Endothelial cell of umbilical vein (primary cell): ENCODE results near the gene CACNA2D3. TPM values are rescaled to one million over a fixed set of nuclear protein-coding genes. Genes with fewer than 3 reads are reported as not detected.

ENCODE experiments used
- BruUV-seq: library from RNA; stranded (reverse); fragments of 400-500 nt; replicated peaks from 2 replicates; lab custom pipeline; 2021; lab: Mats Ljungman, UMichigan
- CTCF ChIA-PET: fragments of 300-600, 350-600 bp; sonication (Branson Sonifier 250); formaldehyde crosslinking; loops from one replicate; lab custom pipeline; 2021; ENCODE audit warnings: antibody characterized with exemption, inconsistent platforms; lab: Charles Lee
- POLR2A ChIA-PET: fragments of 300-600, 350-600 bp; sonication (Branson Sonifier 250); formaldehyde crosslinking; loops from one replicate; lab custom pipeline; 2021; ENCODE audit warnings: antibody characterized with exemption, inconsistent platforms; lab: Charles Lee
- DNase-seq: peaks from one replicate; pipeline ENCODE4 v3.0.0-alpha.2; 2011; ENCODE audit warnings: low read depth, low spot score
- FAIRE-seq: peaks from 2 replicates; lab custom pipeline; 2011; peaks lifted over from hg19 to GRCh38; lab: Jason Lieb, UNC
- H2AFZ ChIP-seq: 2 replicates; pipeline ENCODE4 v1.6.0; 2012; ENCODE audit warnings: low read depth, low read length, control low read depth, inconsistent platforms
- H3K27ac ChIP-seq: 2 replicates; pipeline ENCODE4 v1.5.1; 2011; ENCODE audit warnings: low read depth, mild to moderate bottlenecking, control low read depth, low read length, moderate library complexity; ENCODE audit not compliant: insufficient read depth
- H3K27me3 ChIP-seq, 2 experiments: 2 replicates each; pipeline versions ENCODE4 v1.6.0 to v1.6.1; 2011; ENCODE audit warnings: low read length in 2 of 2, mixed read lengths in 1 of 2; ENCODE audit not compliant: control insufficient read depth in 2 of 2, insufficient read depth in 2 of 2
- H3K36me3 ChIP-seq, 2 experiments: 2 replicates in 1 of 2; 3 replicates in 1 of 2; pipeline ENCODE4 v1.5.1; 2011; ENCODE audit warnings: low read length in 2 of 2, mild to moderate bottlenecking in 1 of 2, moderate library complexity in 1 of 2; ENCODE audit not compliant: control insufficient read depth in 2 of 2, insufficient read depth in 2 of 2; ENCODE audit errors: extremely low read depth in 1 of 2
- H3K4me1 ChIP-seq: 3 replicates; pipeline ENCODE4 v1.5.1; 2011; ENCODE audit warnings: mild to moderate bottlenecking, low read length; ENCODE audit not compliant: control insufficient read depth, insufficient read depth; ENCODE audit errors: extremely low read depth
- H3K4me2 ChIP-seq: 2 replicates; pipeline ENCODE4 v1.6.1; 2011; ENCODE audit warnings: low read length, control low read depth, mixed read lengths; ENCODE audit not compliant: insufficient read depth
- H3K4me3 ChIP-seq, 3 experiments: fragments of 200-600 bp in 1 of 3; sonication (generic), shearing (Covaris generic) in 1 of 3; replicated peaks in 1 of 3; 2 replicates each; pipeline ENCODE4 v1.5.1; 2011 to 2016; ENCODE audit warnings: control low read depth in 3 of 3, low read length in 3 of 3, mild to moderate bottlenecking in 2 of 3, inconsistent platforms in 1 of 3, low read depth in 1 of 3, moderate library complexity in 1 of 3; ENCODE audit not compliant: insufficient read depth in 1 of 3
- H3K79me2 ChIP-seq: 2 replicates; pipeline ENCODE4 v1.6.0; 2012; ENCODE audit warnings: low read length, inconsistent platforms; ENCODE audit not compliant: control insufficient read depth, insufficient read depth
- H3K9ac ChIP-seq: replicated peaks from 2 replicates; pipeline ENCODE3; 2011; ENCODE audit warnings: low read length, control low read depth; ENCODE audit not compliant: insufficient read depth; ENCODE audit errors: extremely low read depth
- H3K9me1 ChIP-seq: replicated peaks from 3 replicates; pipeline ENCODE4 v1.6.0; 2011; ENCODE audit warnings: mild to moderate bottlenecking, low read length; ENCODE audit not compliant: control insufficient read depth, insufficient read depth; ENCODE audit errors: extremely low read depth
- H3K9me3 ChIP-seq: replicated peaks from 2 replicates; pipeline ENCODE4 v1.5.1; 2012; ENCODE audit warnings: low read length, inconsistent platforms; ENCODE audit not compliant: control insufficient read depth, insufficient read depth
- H4K20me1 ChIP-seq: replicated peaks from 2 replicates; pipeline ENCODE3; 2011; ENCODE audit warnings: mild to moderate bottlenecking, low read length; ENCODE audit not compliant: control insufficient read depth, insufficient read depth; ENCODE audit errors: extremely low read depth
- CTCF ChIP-seq, 2 donors: IDR thresholded peaks; 1 replicate in 1 of 2; 2 replicates in 1 of 2; pipeline ENCODE4 v1.5.1; 2011; ENCODE audit warnings: low read length in 2 of 2, mild to moderate bottlenecking in 2 of 2, moderate library complexity in 2 of 2, control low read depth in 1 of 2, inconsistent platforms in 1 of 2, low read depth in 1 of 2; ENCODE audit not compliant: insufficient read depth in 1 of 2; ENCODE audit errors: extremely low read depth in 1 of 2
- EZH2 ChIP-seq: IDR thresholded peaks from 2 replicates; pipeline ENCODE4 v1.6.1; 2012; ENCODE audit warnings: borderline replicate concordance, low read depth, mild to moderate bottlenecking, moderate library complexity, low read length, inconsistent platforms; ENCODE audit not compliant: severe bottlenecking
- FOS ChIP-seq: IDR thresholded peaks from 2 replicates; pipeline ENCODE4 v1.6.1; 2011; ENCODE audit warnings: mild to moderate bottlenecking, low read length, moderate library complexity, borderline replicate concordance; ENCODE audit not compliant: insufficient read depth
- GATA2 ChIP-seq: IDR thresholded peaks from 2 replicates; pipeline ENCODE4 v1.7.0; 2011; ENCODE audit warnings: low read depth, mild to moderate bottlenecking, moderate library complexity, mixed read lengths, low read length; ENCODE audit not compliant: insufficient read length, insufficient read depth
- JUN ChIP-seq: IDR thresholded peaks from 2 replicates; pipeline ENCODE4 v1.6.1; 2011; ENCODE audit warnings: borderline replicate concordance, low read depth; ENCODE audit not compliant: insufficient read length, insufficient read depth
- MYC ChIP-seq: IDR thresholded peaks from one replicate; pipeline ENCODE4 v1.6.1; 2011; ENCODE audit warnings: mild to moderate bottlenecking, low read depth, low read length
- POLR2A ChIP-seq: IDR thresholded peaks from 2 replicates; pipeline ENCODE4 v1.6.1; 2012; ENCODE audit warnings: low read depth, mild to moderate bottlenecking, control low read depth, low read length
- POLR2AphosphoS5 ChIP-seq: IDR thresholded peaks from 2 replicates; pipeline ENCODE4 v1.6.1; 2012; ENCODE audit warnings: low read depth, mild to moderate bottlenecking, control low read depth, low read length, moderate library complexity; ENCODE audit not compliant: insufficient read depth
- dilution Hi-C: fragments of 300-500 bp; cut with MboI; formaldehyde crosslinking; loops from one replicate; pipeline ENCODE4 v1.15.0; 2019; ENCODE audit warnings: low sequenced_read_pairs; ENCODE audit not compliant: extremely low pct_ligation_motif_present
- intact Hi-C: fragments of 100-400 bp; cut with micrococcal nuclease; formaldehyde crosslinking; loops from one replicate; pipeline ENCODE4 v1.10.0; 2022
- polyA plus RNA-seq, 4 experiments: library from polyadenylated mRNA; depleted of rRNA in 3 of 4; stranded (reverse) in 3 of 4; unstranded in 1 of 4; fragments of >200 nt; gene quantifications; 2 replicates each; pipeline versions ENCODE4 v1.2.1 to v1.2.3, GENCODE V29; 2011 to 2012; ENCODE audit warnings: missing spikeins in 1 of 4
- total RNA-seq: library from RNA; stranded (reverse); gene quantifications from 2 replicates; pipeline ENCODE4 v1.2.3, GENCODE V29; 2021
- TF ChIP-seq, protein P1 (sequence below): IDR thresholded peaks from 2 replicates; pipeline ENCODE4 v1.6.1; 2011; ENCODE audit not compliant: insufficient read depth, insufficient read length

CACNA2D3 gene
- total and polyA plus RNA-seq, 2 donors (not counting 3 experiments of a cell fraction or from before 2014, with no cell fraction given) = not detected

DNA sequence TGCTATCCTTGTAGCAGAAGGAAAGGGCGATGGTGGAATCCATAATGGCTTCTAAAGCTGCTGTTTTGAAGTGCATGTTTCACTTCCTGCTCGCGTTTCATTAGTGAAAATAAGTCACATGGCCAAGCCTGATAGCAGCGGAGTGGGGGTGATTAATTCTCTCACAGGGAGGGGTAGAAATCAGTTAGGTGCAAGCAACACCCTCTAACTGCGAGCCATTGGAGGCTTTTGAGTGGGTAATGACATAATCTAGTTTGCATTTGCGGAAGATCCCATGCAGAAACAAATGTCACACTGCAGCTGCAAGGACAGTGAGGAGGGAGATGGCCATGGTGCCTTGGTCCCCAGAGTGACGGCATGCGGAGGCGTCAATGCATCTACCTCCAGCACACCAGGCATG is 41.1 kb downstream of the CACNA2D3 start:
- no peak for TF ChIP-seq GATA2
- TF ChIP-seq, protein P1, sequence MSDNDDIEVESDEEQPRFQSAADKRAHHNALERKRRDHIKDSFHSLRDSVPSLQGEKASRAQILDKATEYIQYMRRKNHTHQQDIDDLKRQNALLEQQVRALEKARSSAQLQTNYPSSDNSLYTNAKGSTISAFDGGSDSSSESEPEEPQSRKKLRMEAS = no peak
- no peak for TF ChIP-seq POLR2A
- TF ChIP-seq JUN = no peak
- no peak for TF ChIP-seq CTCF (IDR thresholded peaks at IDR 0.05; ENCODE audit: extremely low read depth in 1 of 2, insufficient read depth in 1 of 2, low read depth in 1 of 2, low read length in 2 of 2)
- no peak for TF ChIP-seq POLR2AphosphoS5
- TF ChIP-seq FOS = no peak
- TF ChIP-seq EZH2 = no peak
- TF ChIP-seq MYC = no peak
- DNase-seq = no peak
- H3K79me2 ChIP-seq = no peaks in the 10 kb centered on the region
- FAIRE-seq = no peak
- H4K20me1 ChIP-seq = no peaks in the 10 kb centered on the region
- H3K36me3 ChIP-seq = no peaks in the 10 kb centered on the region
- H3K27ac ChIP-seq = no peak overlapping the region
- H3K4me3 ChIP-seq = no peak overlapping the region
- H3K4me2 ChIP-seq = no peak overlapping the region
- H3K9me1 ChIP-seq = no peaks in the 10 kb centered on the region
- no peak overlapping the region for H2AFZ ChIP-seq
- dilution Hi-C loops (no loop called here), intact Hi-C loops (no loop called here)
- H3K27me3 ChIP-seq = no peaks in the 10 kb centered on the region
- POLR2A ChIA-PET = no interaction called here
- H3K9ac ChIP-seq = no peak overlapping the region
- peaks cover 8% of the 10 kb centered on the region for H3K9me3 ChIP-seq
- CTCF ChIA-PET = no interaction called here
- no TSS peak for BruUV-seq
- H3K4me1 ChIP-seq = no peaks in the 10 kb centered on the region
